Type B pancreatic cell (in vitro differentiated cells): ENCODE measurements around the gene DNAJA3. TPM values are rescaled to one million over a fixed set of nuclear protein-coding genes. Genes with fewer than 3 reads are reported as not detected.

Experiments
- DNase-seq: peaks from one replicate; pipeline ENCODE4 v3.0.0; 2021; ENCODE audit warnings: mixed read lengths; ENCODE audit not compliant: unreplicated experiment; ENCODE audit errors: extremely low spot score
- H3K27ac Mint-ChIP-seq: 2 replicates; pipeline ENCODE4 v1.8.0; 2021; ENCODE audit warnings: mild to moderate bottlenecking, mixed read lengths
- H3K27me3 Mint-ChIP-seq: 2 replicates; pipeline ENCODE4 v1.8.0; 2021; ENCODE audit warnings: mixed read lengths
- H3K36me3 Mint-ChIP-seq: 2 replicates; pipeline ENCODE4 v1.8.0; 2021; ENCODE audit warnings: mixed read lengths
- H3K4me1 Mint-ChIP-seq: one replicate; pipeline ENCODE4 v1.8.0; 2021; ENCODE audit warnings: mixed read lengths; ENCODE audit not compliant: unreplicated experiment
- H3K4me3 Mint-ChIP-seq: 2 replicates; pipeline ENCODE4 v1.8.0; 2021; ENCODE audit warnings: mild to moderate bottlenecking, mixed read lengths
- H3K9me3 Mint-ChIP-seq: 2 replicates; pipeline ENCODE4 v1.8.0; 2021; ENCODE audit warnings: mixed read lengths
- CTCF ChIP-seq: fragments of 200-600 bp; sonication (generic); conservative IDR thresholded peaks from 2 replicates; pipeline ENCODE4 v1.5.0; 2021; ENCODE audit warnings: antibody characterized with exemption, mild to moderate bottlenecking
- total RNA-seq: library from RNA; stranded (reverse); gene quantifications from 2 replicates; pipeline ENCODE4 v1.2.1, GENCODE V29; 2021; ENCODE audit warnings: low replicate concordance

Gene DNAJA3
- total RNA-seq, 1 donor from 2014 or later = 46.5 TPM

- H3K9me3 Mint-ChIP-seq = no peaks in the 10 kb centered on the region
- H3K4me3 Mint-ChIP-seq = no peak overlapping the region
- no peaks in the 10 kb centered on the region for H3K36me3 Mint-ChIP-seq
- no peak for DNase-seq
- H3K27ac Mint-ChIP-seq = no peak overlapping the region
- H3K4me1 Mint-ChIP-seq = peaks cover 4% of the 10 kb centered on the region
- no peaks in the 10 kb centered on the region for H3K27me3 Mint-ChIP-seq
- no peak for TF ChIP-seq CTCF
These were observed 66.2 kb downstream of the DNAJA3 start for GRCh38 chr16:4491898-4492297.

GRCh38 chr16:4494746-4495490 lies 69.2 kb downstream of the DNAJA3 start:
- Mint-ChIP-seq H3K36me3 (no peaks in the 10 kb centered on the region), H3K9me3 (no peaks in the 10 kb centered on the region), H3K4me3 (no peak overlapping the region), H3K27ac (peak overlapping the region; percentile 66), H3K4me1 (peaks cover 14% of the 10 kb centered on the region), H3K27me3 (no peaks in the 10 kb centered on the region)
- TF ChIP-seq CTCF = no peak
- no peak for DNase-seq

GRCh38 chr16:4495766-4496165 lies 70.1 kb downstream of the DNAJA3 start:
- Mint-ChIP-seq H3K36me3 (no peaks in the 10 kb centered on the region), H3K4me1 (peaks cover 18% of the 10 kb centered on the region), H3K4me3 (no peak overlapping the region), H3K27me3 (no peaks in the 10 kb centered on the region), H3K27ac (no peak overlapping the region), H3K9me3 (no peaks in the 10 kb centered on the region)
- DNase-seq = no peak
- TF ChIP-seq CTCF = no peak

GRCh38 chr16:4496305-4496704 lies 70.6 kb downstream of the DNAJA3 start:
- Mint-ChIP-seq H3K36me3 (no peaks in the 10 kb centered on the region), H3K4me3 (no peak overlapping the region), H3K9me3 (no peaks in the 10 kb centered on the region), H3K27me3 (no peaks in the 10 kb centered on the region), H3K4me1 (peaks cover 22% of the 10 kb centered on the region), H3K27ac (no peak overlapping the region)
- no peak for TF ChIP-seq CTCF
- no peak for DNase-seq

GRCh38 chr16:4498546-4499195 lies 73.0 kb downstream of the DNAJA3 start:
- no peak for DNase-seq
- no peaks in the 10 kb centered on the region for H3K36me3 Mint-ChIP-seq
- no peak overlapping the region for H3K4me3 Mint-ChIP-seq
- no peaks in the 10 kb centered on the region for H3K9me3 Mint-ChIP-seq
- no peaks in the 10 kb centered on the region for H3K27me3 Mint-ChIP-seq
- H3K4me1 Mint-ChIP-seq = peaks cover 26% of the 10 kb centered on the region
- TF ChIP-seq CTCF = no peak
- H3K27ac Mint-ChIP-seq = peak overlapping the region; percentile 26
